DMS79 treated with DMSO at 0.1 percent for 48 hours (cell line): ENCODE measurements around the gene SSBP4.
"Not testable (repeated sequence)": the region's sequence is repeated elsewhere in the genome, so short reads cannot be mapped to it uniquely, and the experiment has no call there.

Experiments used
- DNase-seq: peaks from one replicate; lab custom pipeline; 2025; lab: John Stamatoyannopoulos, UW

SSBP4 gene

DNA sequence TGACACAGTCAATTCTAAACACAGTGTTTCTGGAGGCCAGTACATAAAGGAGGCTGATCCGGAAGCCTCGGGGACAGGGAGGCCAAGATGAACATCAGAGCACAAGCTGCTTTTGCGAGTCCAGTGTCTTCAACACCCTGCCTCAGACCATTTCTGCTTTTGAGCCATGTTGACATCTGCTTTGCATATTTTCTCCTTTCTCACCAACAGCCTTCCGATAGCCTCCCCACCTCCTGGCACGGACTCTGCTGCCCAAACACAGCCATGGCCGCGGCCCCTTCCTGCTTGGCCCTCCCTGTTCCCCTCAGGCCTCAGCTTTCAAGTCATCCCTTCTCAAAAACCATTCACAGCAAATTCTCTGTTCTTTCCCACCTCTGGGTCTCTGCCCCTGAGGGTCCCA lies 25.4 kb upstream of the SSBP4 start:
- no peak for DNase-seq

DNA sequence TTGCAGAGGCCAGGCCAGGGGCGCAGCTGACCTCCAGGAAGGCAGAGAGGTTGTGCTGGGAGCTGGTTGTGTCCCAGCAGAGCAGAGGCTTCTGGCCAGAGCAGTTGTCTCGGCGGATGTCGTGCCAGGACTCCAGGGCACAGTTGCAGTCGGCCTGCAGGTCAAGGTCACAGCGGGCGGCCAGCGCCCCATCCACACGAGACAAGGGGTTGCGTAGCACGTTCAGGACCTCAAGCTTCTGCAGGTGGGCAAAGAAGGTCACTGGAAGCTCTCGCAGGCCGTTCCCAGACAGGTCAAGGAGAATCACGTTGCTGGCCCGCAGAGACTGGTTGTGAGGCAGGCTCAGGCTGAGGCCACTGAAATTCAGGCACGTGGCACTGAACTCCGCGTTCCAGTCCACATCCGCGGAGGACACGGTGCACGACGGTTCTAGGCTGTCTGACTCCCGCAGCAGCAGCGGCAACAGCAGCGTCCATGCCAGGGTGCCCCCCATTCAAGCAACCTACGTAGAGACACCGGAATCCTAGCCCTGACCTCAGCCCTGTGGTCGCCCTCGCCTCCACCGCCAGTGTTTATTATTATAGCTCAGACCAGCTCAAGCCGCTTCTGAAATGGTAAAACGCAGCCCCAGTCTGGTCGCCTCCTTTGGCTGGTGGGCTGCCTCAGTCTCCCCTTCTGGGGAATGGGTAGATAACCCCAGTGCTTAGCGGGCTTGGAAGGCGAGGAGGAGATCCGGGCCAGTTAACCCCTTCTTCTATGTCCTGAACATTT lies 22.5 kb upstream of the SSBP4 start:
- DNase-seq: no peak

DNA sequence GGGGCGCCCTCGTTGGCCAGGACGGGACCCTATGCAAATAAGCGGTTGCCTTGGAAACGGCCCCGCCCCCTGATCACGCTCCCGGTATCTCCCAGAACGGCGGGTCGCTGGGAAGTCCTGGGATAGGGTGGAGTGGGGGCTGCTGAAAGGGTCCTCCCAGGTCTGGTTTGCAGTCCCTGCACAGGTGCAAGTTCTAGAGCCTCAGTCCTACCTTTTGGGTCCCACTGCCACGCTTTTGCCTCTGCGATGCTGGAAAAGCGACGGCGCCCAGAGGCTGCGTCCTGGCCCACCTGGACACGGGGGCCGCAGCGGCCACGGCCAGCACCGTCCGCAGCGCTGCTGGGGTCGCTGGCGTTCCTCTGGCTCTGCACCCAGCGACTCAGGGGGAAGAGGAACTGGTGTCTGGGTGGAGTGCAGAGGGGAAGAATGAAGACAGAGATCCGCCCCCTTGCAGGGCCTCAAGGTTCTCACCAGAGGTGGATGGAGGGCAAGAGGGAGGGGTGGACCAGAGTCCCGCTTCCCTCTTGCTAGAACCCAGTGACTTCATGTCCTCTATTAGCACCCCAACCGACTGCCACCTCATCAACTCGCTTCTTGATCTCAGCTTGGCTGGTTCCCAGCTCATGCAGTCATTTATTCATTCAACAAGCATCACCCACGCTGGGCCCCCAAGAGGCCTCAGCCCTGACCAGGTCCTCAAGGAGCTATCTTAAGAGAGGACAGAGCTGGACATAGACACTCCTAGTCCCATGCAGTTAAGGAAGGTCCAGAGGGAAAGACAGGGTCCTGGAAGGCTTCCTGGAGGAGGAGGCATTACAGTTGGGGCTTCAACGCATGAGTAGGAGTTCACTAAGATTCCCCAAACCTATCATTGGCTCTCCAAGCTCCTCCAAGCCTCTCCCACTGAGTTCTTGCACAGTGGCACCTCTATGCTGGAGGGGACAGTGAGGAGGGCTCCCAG lies 21.7 kb upstream of the SSBP4 start, which contains the start of gene LRRC25:
Gene LRRC25, minus strand, starts transcription at position 381 of the 961 bp plus-strand sequence. CDS start 659 bp downstream, outside the sequence.
- no peak for DNase-seq

DNA sequence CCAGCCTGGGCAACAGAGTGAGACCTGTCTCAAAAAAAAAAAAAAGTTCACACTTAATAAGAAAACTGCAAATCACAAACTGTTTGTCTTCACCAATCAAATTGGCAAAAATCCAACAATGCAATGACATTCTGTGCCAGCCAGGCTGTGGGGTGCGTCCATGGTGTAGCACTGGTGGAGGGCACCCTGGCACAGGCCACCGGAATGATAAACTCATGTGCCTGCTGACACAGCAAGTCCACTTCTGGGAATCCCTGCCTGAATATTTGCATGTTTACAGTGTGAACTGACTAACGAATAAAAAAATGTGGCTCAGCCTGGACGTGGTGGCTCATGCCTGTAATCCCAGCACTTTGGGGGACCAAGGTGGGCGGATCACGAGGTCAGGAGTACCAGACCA lies 20.2 kb upstream of the SSBP4 start:
- no peak for DNase-seq

DNA sequence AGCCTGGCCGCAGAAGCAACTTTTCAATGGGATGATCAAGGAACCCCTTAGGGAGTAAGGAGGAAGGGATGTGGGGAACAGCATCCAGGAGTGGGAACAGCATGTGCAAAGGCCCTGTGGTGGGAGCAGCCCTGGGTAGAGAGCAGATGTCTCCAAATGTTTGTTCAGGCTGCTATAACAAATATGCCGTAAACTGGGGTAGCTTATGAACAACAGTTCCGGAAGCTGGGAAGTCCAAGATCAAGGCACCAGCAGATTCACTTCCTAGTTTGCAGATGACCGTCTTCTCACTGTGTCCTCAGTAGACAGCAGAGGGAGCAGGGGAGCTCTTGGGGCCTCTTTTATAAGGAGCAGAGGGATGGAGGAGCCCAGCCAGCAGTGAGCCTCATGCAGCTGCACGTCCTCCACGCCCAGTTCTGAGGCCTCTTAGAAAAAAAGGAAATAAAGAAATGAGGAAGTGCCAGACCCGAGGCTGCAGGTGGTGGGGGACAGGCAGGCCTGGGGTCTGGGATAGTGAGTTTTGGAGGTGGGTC lies 17.6 kb upstream of the SSBP4 start:
- no peak for DNase-seq

DNA sequence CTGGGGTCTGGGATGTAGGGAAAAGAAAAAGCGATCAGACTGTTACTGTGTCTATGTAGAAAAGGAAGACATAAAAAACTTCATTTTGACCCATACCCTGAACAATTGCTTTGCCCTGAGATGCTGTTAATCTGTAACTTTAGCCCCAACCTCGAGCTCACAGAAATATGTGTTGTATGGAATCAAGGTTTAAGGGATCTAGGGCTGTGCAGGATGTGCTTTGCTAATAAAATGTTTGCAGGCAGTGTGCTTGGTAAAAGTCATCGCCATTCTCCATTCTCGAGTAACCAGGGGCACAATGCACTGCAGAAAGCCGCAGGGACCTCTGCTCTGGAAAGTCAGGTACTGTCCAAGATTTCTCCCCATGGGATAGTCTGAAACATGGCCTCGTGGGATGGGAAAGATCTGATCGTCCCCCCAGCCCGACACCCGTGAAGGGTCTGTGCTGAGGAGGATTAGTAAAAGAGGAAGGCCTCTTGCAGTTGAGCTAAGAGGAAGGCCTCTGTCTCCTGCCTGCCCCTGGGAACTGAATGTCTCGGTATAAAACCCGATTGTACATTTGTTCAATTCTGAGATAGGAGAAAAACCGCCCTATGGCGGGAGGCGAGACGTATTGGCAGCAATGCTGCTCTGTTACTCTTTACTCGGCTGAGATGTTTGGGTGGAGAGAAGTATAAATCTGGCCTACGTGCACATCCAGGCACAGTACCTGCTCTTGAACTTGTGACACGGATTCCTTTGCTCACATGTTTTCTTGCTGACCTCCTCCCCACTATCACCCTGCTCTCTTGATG lies 16.5 kb upstream of the SSBP4 start:
- DNase-seq: not testable (repeated sequence)

DNA sequence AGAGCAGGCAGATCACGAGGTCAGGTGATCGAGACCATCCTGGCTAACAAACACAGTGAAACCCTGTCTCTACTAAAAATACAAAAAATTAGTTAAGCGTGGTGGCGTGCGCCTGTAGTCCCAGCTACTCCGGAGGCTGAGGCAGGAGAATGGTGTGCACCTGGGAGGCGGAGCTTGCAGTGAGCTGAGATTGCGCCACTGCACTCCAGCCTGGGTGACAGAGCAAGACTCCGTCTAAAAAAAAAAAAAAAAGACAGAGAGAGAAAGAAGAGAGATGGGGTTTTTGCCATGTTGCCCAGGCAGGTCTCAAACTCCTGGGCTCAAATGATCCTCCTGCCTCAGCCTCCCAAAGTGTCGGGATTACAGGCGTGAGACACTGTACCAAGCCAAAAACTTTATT lies 13.4 kb upstream of the SSBP4 start:
- not testable (repeated sequence) for DNase-seq

DNA sequence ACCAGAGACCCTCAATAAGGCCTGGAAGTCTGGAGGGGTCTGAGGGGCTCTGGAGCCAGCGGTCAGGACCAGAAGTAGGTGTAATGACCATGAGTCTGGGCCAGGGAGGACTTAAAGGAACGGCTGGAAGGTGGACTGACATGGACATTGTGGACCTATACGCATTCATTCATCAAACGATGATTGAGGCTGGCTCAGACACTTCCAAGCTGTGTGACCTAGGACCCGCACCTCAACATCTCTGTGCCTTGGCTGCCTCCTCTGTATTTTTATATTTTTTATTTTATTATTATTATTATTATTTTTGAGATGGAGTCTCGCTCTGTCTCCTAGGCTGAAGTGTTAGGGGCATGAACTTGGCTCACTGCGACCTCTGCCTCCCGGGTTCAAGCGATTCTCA lies 12.4 kb upstream of the SSBP4 start:
- DNase-seq: no peak

DNA sequence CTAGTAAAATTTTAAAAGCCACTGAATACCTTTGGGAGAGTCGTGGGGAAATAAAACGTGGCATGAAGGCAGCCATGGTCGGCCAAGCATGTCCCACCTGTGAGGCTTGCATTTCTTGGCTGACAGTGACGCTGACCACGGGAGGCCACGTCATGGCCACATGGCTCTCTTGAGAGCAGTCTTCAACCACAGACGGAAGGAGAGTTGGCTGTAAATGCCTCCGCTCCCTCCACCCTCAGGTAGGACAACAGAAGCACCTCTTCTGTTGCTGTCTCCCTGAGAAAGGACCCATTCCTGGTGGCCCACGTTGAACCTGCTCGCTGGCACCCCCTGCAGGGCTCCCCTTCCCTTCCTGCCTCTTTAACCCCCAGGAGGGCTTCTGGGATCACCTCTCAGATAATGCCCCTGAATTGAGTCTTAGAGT lies 11.1 kb upstream of the SSBP4 start:
- peak; percentile 53 for DNase-seq

DNA sequence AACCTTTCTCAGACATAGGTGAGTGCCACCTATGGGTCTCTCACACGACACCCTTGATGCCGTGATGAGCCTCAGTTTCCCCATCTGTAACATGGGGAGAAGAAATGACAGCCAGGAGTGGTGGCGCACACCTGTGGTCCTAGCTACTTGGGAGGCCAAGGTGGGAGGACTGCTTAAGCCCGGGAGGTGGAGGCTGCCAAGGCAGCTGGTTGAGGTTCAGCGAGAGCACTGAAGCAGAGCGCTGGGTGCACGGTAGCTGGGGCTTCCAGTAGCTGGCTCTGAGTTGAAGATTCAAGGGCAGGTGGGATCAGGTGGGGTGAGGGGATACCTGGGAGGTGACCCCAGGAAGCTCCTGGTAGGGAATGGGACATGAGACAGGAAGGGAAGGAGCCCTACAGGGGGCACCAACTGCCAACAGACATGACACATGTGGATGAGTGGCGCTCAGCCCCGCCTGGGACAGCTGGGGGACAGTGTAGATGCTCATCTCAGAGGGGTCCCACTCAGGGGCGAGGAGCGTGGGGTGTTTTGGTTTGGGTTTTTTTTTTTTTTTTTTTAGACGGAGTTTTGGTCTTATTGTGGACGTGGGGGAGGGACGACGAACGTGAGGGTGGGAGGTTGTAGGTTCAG lies 6.5 kb upstream of the SSBP4 start:
- no peak for DNase-seq

DNA sequence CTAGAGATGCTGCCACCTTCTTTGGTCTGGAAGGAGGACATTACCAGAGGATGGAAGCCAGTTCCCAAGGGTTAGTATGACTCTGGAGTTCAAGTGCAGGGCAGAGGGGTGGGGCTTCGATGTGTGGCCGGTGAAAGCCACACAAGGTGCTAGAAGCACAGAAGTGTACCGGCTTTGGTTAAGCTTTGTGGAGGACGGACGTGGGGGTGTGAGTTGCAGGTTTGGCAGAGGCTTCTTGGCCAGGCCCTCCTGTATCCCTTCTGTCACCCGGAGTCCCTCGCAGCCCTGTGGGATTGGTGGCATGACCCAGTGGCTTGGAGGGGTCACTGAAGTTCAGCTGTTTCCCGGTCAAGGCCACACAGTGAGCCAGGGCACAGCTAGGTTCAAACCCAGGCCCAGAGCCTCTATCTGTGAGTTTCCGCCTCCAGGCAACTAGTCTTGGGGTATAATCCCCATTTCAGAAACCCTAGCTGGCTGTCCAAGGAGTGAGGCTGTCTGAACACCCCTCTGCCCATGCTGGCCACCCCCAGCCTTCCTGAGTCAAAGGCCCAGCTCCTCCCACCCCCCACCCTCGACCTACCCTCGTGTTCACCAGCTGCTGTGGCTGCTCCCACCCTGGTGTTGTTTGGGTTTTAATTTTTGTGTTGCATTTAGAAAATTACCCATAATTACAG lies 4.6 kb upstream of the SSBP4 start:
- DNase-seq: no peak

DNA sequence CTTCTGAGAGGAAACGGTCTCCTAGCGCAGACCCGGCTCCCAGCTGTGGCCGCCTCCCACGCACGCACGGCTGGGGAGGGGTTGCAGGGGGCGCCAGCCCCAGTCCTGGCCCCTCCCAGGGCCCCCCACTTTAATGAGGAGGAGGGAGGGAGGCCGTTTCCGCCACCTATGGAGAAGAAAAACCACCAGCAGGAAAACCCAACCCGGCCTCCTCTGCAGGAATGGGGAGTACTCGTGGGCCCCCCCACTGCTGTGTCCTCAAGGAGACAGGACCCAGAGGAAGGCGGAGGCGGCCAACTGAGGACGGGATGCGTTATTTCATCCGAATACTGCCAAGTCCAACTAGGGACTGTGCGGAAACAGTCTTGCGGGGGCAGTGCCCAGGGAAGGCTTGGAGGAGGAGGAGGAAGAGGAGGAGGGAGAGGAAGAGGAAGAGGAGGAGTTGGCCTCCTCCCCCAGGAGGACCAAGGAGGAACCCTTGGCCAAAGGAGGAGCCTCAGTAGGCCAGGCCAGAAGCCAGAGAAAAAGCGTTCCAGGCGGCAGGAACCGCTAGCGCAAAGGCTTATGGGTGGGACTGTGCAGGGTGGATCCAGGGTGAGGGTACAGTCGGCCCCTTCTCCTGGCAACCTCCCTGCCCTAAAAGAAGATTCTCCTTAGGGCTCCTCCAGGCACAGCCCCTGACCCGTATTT lies 3.9 kb upstream of the SSBP4 start:
- DNase-seq: no peak

DNA sequence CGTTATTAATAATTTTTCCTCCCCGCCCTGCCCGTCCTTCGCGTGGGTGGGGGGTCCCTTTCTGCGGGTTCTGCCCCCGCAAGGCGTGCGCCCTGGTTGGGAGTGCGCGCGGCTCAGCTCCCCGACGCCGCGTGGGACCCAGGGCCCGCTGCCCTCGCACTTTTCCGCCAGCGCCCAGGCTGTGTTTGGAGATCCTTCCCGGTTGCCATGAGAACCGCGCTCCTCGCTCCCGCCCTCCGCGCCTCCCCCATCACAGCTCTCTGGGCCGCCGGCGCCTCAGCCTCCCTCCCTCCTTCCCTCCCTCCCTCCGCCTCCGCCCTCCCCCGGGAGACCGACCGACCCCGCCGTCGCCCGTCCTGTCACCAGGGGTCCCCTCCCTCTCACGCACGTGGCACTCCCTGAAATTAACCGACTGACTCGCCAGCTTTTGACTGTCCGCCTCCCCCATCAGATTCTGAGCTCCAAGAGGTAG lies 2.4 kb upstream of the SSBP4 start:
- peak; percentile 70 for DNase-seq

DNA sequence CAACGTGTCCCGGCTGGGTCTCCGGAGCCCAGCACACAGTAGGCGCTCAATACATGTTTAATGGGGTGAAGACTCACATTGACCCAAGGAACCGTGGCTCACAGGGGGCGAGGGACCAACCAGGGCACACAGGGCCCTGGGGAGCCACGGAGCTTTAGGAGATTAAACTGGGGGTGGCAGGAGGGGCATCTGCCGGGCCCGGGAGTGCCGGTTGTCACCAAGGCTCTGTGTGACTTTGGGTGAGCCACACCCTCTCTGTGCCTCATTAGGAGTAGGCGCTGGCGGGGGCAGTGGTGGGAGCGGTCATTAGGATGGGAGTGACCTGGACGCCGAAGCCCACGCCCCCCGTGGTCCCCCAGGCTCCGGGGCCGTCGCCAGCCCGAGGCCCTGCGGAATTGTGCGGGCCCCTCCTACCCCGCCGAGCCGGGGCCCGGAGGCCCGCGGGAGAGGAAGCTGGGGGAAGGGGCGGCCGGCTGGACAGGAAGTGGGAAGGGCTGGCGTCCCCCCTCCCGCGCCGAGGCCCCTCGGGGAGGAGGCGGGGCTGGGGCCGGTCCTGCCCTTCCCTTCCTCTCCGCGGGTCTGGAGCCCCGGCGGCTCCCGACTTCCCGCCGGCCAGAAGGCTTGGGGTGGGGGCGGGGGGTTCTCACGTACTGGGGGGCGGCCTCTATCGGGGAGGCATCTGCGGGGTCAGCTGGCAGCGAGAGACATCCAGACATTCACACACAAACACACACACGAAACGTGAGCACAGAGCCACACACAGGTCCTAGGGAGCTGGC lies 1.8 kb upstream of the SSBP4 start:
- peak; percentile 56 for DNase-seq

DNA sequence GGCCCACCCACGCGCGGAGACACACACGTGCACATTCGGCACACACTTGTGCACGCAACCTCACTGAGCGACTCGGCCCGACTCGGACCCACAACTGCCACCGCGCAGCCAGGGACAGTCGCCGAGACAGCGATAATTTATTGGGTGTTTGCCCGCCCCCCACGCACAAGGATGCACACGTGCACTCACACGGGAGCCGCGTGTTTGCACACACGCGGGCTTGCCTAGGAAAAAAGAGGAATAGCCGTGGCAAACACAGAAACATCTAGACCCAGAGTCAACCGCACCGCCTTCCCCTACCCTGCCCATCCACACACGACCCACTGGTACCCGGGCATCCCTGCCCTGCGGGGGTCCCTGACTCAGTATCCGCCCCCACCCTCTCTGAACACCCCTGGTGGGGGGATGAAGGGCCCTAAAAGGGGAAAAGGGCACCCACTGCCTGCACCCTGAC lies 1.1 kb upstream of the SSBP4 start:
- no peak for DNase-seq

DNA sequence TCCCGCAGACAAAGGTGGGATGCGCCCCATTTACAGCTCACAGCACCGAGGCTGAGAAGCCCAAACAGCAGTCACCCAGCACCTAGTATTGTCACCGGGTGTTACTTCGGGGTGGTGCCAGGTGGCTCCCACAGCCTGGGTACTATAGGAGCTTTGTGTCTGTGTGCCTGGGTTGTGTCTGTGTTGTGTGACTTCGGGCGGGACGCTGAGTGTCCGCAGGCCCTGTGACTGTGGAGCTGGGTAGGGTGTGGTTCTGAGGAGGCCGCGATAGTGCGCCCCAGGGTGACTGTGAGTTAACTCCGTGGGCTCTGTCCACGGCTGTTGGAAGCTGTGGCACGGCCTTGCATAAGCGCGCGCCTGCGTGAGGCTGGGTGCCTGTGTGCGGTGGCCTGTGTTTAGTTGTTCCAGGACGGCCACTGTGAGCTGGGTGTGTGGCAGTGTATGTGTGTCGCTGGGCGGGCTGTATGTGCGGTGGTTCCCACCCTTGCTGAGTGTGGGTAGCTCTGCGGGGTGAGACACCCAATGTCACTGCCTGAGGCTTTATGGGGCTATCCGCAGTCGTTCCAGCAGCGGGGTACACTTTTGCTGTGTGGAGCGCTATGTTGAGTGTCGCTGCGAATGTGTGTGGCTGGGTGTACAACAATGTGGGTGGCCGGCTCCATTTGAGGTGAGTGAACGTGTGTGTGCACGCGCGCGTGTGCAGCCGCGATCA lies 559 bp upstream of the SSBP4 start:
- peak; percentile 71 for DNase-seq

DNA sequence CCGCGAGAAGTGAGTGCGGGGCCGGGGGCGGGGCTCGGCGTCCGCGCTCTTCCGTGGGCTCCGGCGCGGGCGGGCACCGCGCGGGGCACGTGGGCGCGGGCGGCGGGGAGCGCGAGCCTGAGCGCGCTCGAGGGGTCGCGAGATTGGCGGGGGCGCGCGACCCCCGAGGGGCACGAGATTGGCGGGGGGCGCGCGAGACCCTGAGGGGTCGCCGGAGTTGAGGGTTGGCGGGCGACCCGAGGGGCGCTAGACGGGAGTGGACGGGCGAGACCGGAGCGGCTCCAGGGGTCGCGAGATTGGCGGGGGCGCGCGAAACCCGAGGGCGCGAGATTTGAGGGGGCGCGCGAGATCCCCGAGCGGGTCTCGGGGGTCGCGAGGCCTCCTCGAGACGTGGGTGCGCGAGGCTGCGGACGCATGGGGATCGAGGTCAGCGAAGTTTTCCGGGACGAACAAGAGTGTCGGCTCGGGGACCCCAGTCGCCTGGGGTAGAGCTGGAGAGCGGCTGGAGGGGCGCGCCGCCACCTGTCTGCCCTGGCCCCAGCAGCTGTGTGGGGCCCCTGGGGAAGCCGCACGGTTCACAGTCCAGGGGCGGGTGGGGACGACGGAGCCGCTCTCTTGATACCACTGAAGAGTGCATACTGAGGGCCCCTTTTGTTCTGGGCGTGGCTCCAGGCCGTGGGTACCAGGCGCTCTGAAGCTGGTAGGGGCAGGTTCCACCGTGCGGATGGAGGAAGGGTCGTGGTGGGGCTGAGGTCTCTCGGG lies 682 bp downstream of the SSBP4 start:
- peak; percentile 22 for DNase-seq

DNA sequence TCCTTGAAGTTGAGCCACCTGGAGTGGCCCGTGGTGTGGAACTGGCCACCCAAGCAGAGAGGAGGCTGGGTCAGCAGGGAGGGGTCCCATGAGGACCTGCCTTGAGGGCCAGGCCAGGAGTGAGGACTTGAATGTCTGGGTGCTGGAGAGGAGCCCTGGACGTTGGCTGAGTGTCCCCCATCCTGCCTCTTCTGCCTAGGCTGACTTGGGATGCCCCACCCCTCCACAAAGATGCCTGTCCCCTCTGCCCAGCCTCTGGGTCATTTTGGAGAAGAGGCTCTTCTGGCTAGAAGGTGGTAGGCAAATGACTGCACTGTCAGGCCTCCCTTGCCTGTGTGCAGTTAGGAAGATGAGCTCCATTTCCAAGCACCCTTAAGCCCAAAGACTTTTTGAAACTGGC lies 1.7 kb downstream of the SSBP4 start:
- no peak for DNase-seq
